Liver (tissue), 9 donors: ENCODE data around the gene MYO1H. TPM values are rescaled to one million over a fixed set of nuclear protein-coding genes. Genes with fewer than 3 reads are reported as not detected.

ENCODE experiments used
- DNase-seq: peaks from one replicate; pipeline ENCODE4 v3.0.0-alpha.2; 2017; ENCODE audit warnings: low spot score
- H3K27ac ChIP-seq, 2 donors: one replicate each; pipeline ENCODE4 v1.7.0; 2013; ENCODE audit warnings: inconsistent platforms in 2 of 2, low read length in 2 of 2, control low read depth in 1 of 2, low read depth in 1 of 2, mild to moderate bottlenecking in 1 of 2
- H3K27me3 ChIP-seq, 4 donors: one replicate each; pipeline versions ENCODE4 v1.6.1 to v1.7.0; 2013; ENCODE audit warnings: low read length in 3 of 4, inconsistent platforms in 1 of 4, mild to moderate bottlenecking in 1 of 4, moderate library complexity in 1 of 4; ENCODE audit not compliant: control insufficient read depth in 4 of 4, insufficient read depth in 4 of 4
- H3K36me3 ChIP-seq, 4 donors: one replicate each; pipeline versions ENCODE4 v1.6.1 to v1.7.0; 2013; ENCODE audit warnings: low read length in 3 of 4, mild to moderate bottlenecking in 3 of 4, low read depth in 1 of 4, moderate library complexity in 1 of 4; ENCODE audit not compliant: control insufficient read depth in 4 of 4, insufficient read depth in 3 of 4
- H3K4me1 ChIP-seq, 4 donors: one replicate each; pipeline versions ENCODE4 v1.6.1 to v1.7.0; 2013; ENCODE audit warnings: low read length in 3 of 4, mild to moderate bottlenecking in 3 of 4, moderate library complexity in 1 of 4; ENCODE audit not compliant: control insufficient read depth in 4 of 4, insufficient read depth in 4 of 4
- H3K4me3 ChIP-seq, 3 donors: one replicate each; pipeline versions ENCODE4 v1.6.1 to v1.7.0; 2013; ENCODE audit warnings: low read length in 3 of 3, control low read depth in 1 of 3, low read depth in 1 of 3, mild to moderate bottlenecking in 1 of 3
- H3K9ac ChIP-seq, 2 donors: one replicate each; pipeline ENCODE4 v1.7.0; 2013; ENCODE audit warnings: low read length in 2 of 2, mild to moderate bottlenecking in 2 of 2, moderate library complexity in 2 of 2, control low read depth in 1 of 2, low read depth in 1 of 2
- H3K9me3 ChIP-seq, 4 donors: one replicate each; pipeline versions ENCODE4 v1.6.1 to v1.7.0; 2013; ENCODE audit warnings: low read length in 3 of 4; ENCODE audit not compliant: control insufficient read depth in 4 of 4
- CTCF ChIP-seq: fragments of 150-350 bp; IDR thresholded peaks from 2 replicates; pipeline ENCODE4 v1.5.1; 2017; ENCODE audit warnings: improper control_type of control experiment, low read depth, low read length; ENCODE audit not compliant: missing input control
- EGR1 ChIP-seq, 2 donors: IDR thresholded peaks; 2 replicates each; pipeline ENCODE4 v1.6.1; 2016 to 2018; ENCODE audit warnings: antibody characterized with exemption in 2 of 2, low read depth in 2 of 2
- FOXA1 ChIP-seq: IDR thresholded peaks from 2 replicates; pipeline ENCODE4 v1.6.1; 2016; ENCODE audit warnings: antibody characterized with exemption
- GABPA ChIP-seq, 2 donors: IDR thresholded peaks in 1 of 2; conservative IDR thresholded peaks in 1 of 2; 2 replicates each; pipeline ENCODE4 v1.6.1; 2016; ENCODE audit warnings: antibody characterized with exemption in 2 of 2, mild to moderate bottlenecking in 1 of 2, moderate library complexity in 1 of 2
- HNF4A ChIP-seq, 2 donors: conservative IDR thresholded peaks; 2 replicates each; pipeline ENCODE4 v1.6.1; 2016; ENCODE audit warnings: antibody characterized with exemption in 2 of 2, mild to moderate bottlenecking in 2 of 2
- HNF4G ChIP-seq: IDR thresholded peaks from 2 replicates; pipeline ENCODE4 v1.6.1; 2016; ENCODE audit warnings: antibody characterized with exemption
- JUND ChIP-seq, 2 donors: IDR thresholded peaks; 2 replicates each; pipeline ENCODE4 v1.6.1; 2016; ENCODE audit warnings: antibody characterized with exemption in 2 of 2
- NR2F2 ChIP-seq: IDR thresholded peaks from 2 replicates; pipeline ENCODE4 v1.6.1; 2016; ENCODE audit warnings: antibody characterized with exemption
- RAD21 ChIP-seq, 2 donors: IDR thresholded peaks; 2 replicates each; pipeline ENCODE4 v1.6.1; 2016; ENCODE audit warnings: antibody characterized with exemption in 2 of 2, mild to moderate bottlenecking in 2 of 2
- RXRA ChIP-seq, 2 donors: IDR thresholded peaks; 2 replicates each; pipeline ENCODE4 v1.6.1; 2017 to 2018; ENCODE audit warnings: antibody characterized with exemption in 2 of 2, mild to moderate bottlenecking in 1 of 2
- SP1 ChIP-seq: IDR thresholded peaks from 2 replicates; pipeline ENCODE4 v1.6.1; 2018; ENCODE audit warnings: antibody characterized with exemption, mild to moderate bottlenecking
- TAF1 ChIP-seq: conservative IDR thresholded peaks from 2 replicates; pipeline ENCODE4 v1.6.1; 2016; ENCODE audit warnings: antibody characterized with exemption, mild to moderate bottlenecking
- WGBS: extraction: QIAGEN DNeasy Blood & Tissue Kit; methylation state at CpG from one replicate; pipeline ENCODE4 v1.1.7; 2013; 5-methylcytosine and 5-hydroxymethylcytosine counted together
- polyA plus RNA-seq, 2 donors: library from polyadenylated mRNA; stranded (reverse) in 1 of 2; unstranded in 1 of 2; fragments of 200-250 nt in 1 of 2; fragments of >200 nt in 1 of 2; fragmentation: Nextera tagmentation in 1 of 2; extraction: Ambion mirVana in 1 of 2; gene quantifications; one replicate each; pipeline versions ENCODE4 v1.2.1 to v1.2.3, GENCODE V29; 2013 to 2015
- total RNA-seq, 2 donors: library from RNA; depleted of rRNA; stranded (reverse); fragments of >200 nt; gene quantifications; one replicate each; pipeline ENCODE4 v1.2.3, GENCODE V29; 2014
- TF ChIP-seq, protein P1 (sequence below): IDR thresholded peaks from 2 replicates; pipeline ENCODE4 v1.6.1; 2016; ENCODE audit warnings: antibody characterized with exemption
- donor health status: healthy.
- donor health status: healthy.
- donor health status: healthy.
- donor health status: healthy.
- donor health status: healthy.

The MYO1H gene
- total and polyA plus RNA-seq, 4 donors = not detected

- H3K27me3 ChIP-seq = no peaks in the 10 kb centered on the region
- no peak for DNase-seq
- H3K27ac ChIP-seq = no peak overlapping the region
- H3K36me3 ChIP-seq = no peaks in the 10 kb centered on the region
- no peaks in the 10 kb centered on the region for H3K4me1 ChIP-seq
- no peaks in the 10 kb centered on the region for H3K9me3 ChIP-seq
- no peak overlapping the region for H3K9ac ChIP-seq
- 87% methylated on average over 3 of the region's 3 CpGs for WGBS
- H3K4me3 ChIP-seq = no peak overlapping the region
- TF ChIP-seq RAD21 (IDR thresholded peaks at IDR 0.05) (no peak), HNF4G (no peak), CTCF (no peak), FOXA1 (no peak), RXRA (IDR thresholded peaks at IDR 0.05) (no peak)
- TF ChIP-seq, protein P1, sequence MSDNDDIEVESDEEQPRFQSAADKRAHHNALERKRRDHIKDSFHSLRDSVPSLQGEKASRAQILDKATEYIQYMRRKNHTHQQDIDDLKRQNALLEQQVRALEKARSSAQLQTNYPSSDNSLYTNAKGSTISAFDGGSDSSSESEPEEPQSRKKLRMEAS = no peak
Measured at GRCh38 chr12:109329003-109329402, 18.7 kb upstream of the MYO1H start.

DNA sequence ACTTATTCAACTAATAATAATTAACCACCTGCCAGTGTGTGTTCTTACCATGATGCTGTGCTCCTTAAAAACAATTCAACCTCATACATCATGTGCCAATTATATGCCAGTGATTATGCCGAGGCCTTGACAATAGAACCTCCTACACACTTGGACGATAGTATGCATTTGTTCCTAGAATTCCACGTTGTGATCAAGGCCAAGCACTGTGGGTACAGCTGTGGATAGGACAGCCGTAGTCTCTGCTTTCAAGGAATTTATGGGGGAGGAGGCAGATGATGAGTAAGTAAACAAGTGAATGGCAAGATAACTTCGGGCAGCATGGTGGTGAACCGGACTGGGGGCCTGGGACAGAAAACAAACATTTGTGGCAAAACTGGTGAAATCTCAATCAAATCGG lies 18.0 kb upstream of the MYO1H start:
- no peak overlapping the region for H3K9ac ChIP-seq
- no peak overlapping the region for H3K27ac ChIP-seq
- 74% methylated on average over 7 of the region's 7 CpGs for WGBS
- H3K36me3 ChIP-seq = no peaks in the 10 kb centered on the region
- no peaks in the 10 kb centered on the region for H3K9me3 ChIP-seq
- DNase-seq = no peak
- H3K4me3 ChIP-seq = no peak overlapping the region
- H3K4me1 ChIP-seq = no peaks in the 10 kb centered on the region
- no peaks in the 10 kb centered on the region for H3K27me3 ChIP-seq
- TF ChIP-seq EGR1 (IDR thresholded peaks at IDR 0.05; ENCODE audit: low read depth in 2 of 2) = no peak
- TF ChIP-seq FOXA1 = no peak
- TF ChIP-seq GABPA (IDR thresholded peaks at IDR 0.05 in 1 of 2, conservative IDR thresholded peaks at IDR 0.05 in 1 of 2) = no peak
- no peak for TF ChIP-seq TAF1
- no peak for TF ChIP-seq HNF4G
- no peak for TF ChIP-seq HNF4A (conservative IDR thresholded peaks at IDR 0.05)
- no peak for TF ChIP-seq RXRA (IDR thresholded peaks at IDR 0.05)
- no peak for TF ChIP-seq SP1
- TF ChIP-seq CTCF = no peak
- TF ChIP-seq, protein P1 = no peak
- no peak for TF ChIP-seq NR2F2
- no peak for TF ChIP-seq JUND (IDR thresholded peaks at IDR 0.05)
